GM12875 (cell line): ENCODE results near the gene COPB1.
"Not testable (repeated sequence)": the region's sequence is repeated elsewhere in the genome, so short reads cannot be mapped to it uniquely, and the experiment has no call there.

Source experiments
- H3K4me3 ChIP-seq: one replicate; pipeline ENCODE4 v1.5.1; 2011; ENCODE audit warnings: low read depth, low read length, control low read depth
- TF ChIP-seq, protein P1 (sequence below): IDR thresholded peaks from 2 replicates; pipeline ENCODE4 v1.5.1; 2011; ENCODE audit warnings: low read depth, mild to moderate bottlenecking, control low read depth, inconsistent platforms, low read length, moderate library complexity, borderline replicate concordance; ENCODE audit not compliant: insufficient read depth

The COPB1 gene

GRCh38 chr11:14539982-14540421 is 40.4 kb upstream of the COPB1 start:
- no peak overlapping the region for H3K4me3 ChIP-seq
- TF ChIP-seq, protein P1, sequence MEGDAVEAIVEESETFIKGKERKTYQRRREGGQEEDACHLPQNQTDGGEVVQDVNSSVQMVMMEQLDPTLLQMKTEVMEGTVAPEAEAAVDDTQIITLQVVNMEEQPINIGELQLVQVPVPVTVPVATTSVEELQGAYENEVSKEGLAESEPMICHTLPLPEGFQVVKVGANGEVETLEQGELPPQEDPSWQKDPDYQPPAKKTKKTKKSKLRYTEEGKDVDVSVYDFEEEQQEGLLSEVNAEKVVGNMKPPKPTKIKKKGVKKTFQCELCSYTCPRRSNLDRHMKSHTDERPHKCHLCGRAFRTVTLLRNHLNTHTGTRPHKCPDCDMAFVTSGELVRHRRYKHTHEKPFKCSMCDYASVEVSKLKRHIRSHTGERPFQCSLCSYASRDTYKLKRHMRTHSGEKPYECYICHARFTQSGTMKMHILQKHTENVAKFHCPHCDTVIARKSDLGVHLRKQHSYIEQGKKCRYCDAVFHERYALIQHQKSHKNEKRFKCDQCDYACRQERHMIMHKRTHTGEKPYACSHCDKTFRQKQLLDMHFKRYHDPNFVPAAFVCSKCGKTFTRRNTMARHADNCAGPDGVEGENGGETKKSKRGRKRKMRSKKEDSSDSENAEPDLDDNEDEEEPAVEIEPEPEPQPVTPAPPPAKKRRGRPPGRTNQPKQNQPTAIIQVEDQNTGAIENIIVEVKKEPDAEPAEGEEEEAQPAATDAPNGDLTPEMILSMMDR, result no peak

DNA sequence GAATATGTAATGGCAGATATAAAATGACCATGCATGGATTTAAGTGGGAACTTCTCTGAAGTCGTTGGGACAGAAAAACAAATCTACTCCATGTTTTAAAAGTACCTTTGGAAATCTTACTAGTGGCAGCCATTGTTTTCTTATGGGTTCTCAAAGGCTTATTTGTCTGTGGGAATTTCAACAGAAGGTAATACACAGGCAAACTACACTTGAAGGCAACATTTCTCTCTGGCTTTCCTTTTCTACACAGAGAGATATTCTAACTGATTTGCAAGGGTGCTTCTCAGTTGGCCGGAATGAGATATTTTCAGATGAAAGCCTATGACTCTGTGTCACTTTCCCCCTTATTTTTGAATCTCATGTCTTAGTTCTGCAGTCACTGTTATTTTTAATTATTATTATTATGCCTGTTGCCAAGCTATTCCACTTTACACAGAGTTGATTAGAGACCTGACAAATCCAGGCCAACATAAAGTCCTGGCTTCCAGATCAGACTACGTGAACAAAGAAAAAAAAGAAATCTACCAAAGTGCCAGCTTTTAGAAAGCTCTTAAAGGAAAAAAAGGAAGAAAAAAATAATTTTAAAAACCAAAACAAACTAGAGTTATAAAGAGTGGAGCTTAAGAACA is 39.4 kb upstream of the COPB1 start:
- TF ChIP-seq, protein P1, result no peak

DNA sequence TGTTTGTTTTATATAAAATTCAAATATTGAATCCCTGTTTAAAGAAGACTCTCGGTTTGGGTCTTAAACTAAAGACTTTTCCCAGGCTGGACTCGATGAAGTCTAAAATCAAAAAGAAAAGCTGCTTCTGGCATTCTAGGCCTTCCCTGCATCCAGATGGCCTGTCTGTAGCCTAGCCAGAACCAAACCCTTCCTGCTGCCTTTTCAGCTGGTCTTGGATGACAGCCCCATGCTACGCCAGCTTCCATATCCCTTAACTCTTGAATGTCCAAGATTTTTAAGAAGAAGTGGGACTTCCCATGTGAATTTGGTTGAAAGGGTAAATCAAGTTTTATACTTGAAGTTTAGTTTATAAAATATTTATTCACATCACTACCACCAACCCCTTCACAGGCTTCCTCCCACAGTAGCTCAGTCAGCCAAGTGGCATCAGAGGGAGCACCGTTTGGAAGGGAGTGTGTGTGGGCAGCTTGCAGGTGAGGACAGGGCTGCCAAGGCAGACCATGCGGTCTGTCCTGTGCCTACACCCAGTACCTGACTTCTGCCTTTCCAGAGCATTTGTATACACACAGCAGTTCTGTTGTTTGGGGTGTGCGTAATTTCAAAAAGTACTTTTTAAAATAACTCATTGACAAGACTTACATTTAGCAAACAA is 38.8 kb upstream of the COPB1 start:
- H3K4me3 ChIP-seq, result no peak overlapping the region
- TF ChIP-seq, protein P1, result no peak

More for the DNA sequence above, 39.4 kb upstream of the COPB1 start:
- no peak overlapping the region for H3K4me3 ChIP-seq

- no peak overlapping the region for H3K4me3 ChIP-seq
- TF ChIP-seq, protein P1, result peak; percentile 63; the same call in 1 of the 2 replicates
Observed at GRCh38 chr11:14537134-14537599, 37.6 kb upstream of the COPB1 start.

DNA sequence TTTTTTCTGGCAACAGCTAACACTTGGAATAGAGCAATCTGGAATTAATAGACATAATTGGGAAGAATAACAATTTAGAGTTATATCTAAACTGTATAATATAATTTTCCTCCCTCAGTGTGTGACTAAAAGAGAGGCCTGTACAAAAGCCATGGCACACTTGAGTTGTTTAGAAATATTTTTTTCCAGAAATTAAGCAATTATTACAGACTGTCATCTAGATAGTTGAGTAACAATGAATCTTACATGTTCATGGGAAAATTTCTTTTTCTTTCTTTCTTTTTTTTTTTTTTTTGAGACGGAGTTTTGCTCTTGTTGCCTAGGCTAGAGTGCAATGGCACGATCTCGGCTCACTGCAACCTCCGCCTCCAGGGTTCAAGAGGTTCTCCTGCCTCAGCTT is 35.6 kb upstream of the COPB1 start:
- H3K4me3 ChIP-seq, result not testable (repeated sequence)

DNA sequence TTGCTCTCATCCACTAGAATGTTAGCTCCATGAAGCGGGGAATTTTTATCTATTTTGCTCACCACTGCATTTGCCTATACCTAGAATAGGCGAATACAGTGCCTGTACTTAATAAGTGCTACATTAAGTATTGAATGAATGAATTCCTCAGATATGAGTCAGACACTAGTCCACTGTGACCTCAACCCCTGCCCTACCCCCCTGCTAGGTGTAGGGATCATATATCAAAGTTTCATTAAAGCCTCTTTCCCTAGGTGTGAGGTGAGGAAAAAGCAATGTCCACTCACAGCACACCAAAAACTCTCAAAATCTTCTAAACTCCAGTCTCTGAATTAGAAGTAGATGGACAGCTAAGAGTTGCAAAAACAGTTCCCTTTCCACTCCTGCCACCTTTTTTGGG is 30.3 kb upstream of the COPB1 start:
- TF ChIP-seq, protein P1, result no peak
- H3K4me3 ChIP-seq, result no peak overlapping the region

DNA sequence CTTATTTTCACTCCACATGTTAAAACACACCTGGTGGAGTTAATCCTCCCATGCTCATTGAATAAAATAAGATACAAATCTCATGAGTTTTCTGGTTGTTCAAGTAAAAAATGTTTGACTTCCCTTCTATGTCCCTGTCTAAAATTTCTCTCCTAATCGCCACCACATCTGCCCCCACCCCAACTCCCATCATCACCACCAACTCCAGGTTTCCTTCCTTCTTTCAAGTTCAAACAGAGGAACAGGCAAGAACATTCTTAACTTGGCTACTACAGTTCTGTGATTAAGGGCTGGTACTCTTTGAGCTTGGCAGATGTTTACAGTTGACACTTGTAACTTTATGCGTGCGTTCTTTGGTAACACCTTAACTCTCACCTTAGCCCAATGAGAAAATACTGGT is 29.7 kb upstream of the COPB1 start:
- H3K4me3 ChIP-seq, result no peak overlapping the region
- TF ChIP-seq, protein P1, result no peak
